PC-9 (cell line): ENCODE measurements around the gene SLC38A3.

Experiments
- CTCF ChIP-seq: fragments of 200-600 bp; sonication (generic); conservative IDR thresholded peaks from 2 replicates; pipeline ENCODE4 v1.6.1; 2017; ENCODE audit warnings: mixed run types, antibody characterized with exemption, mild to moderate bottlenecking, moderate library complexity
- EZH2 ChIP-seq: fragments of 200-600 bp; sonication (generic); IDR thresholded peaks from 2 replicates; pipeline ENCODE4 v1.8.0; 2017; ENCODE audit warnings: antibody characterized with exemption, low read depth

- TF ChIP-seq CTCF (no peak), EZH2 (no peak)
These were observed 34.4 kb upstream of the SLC38A3 start for GRCh38 chr3:50170689-50171088.
